Measurements from ENCODE around the gene CEP164.

Gene CEP164

DNA sequence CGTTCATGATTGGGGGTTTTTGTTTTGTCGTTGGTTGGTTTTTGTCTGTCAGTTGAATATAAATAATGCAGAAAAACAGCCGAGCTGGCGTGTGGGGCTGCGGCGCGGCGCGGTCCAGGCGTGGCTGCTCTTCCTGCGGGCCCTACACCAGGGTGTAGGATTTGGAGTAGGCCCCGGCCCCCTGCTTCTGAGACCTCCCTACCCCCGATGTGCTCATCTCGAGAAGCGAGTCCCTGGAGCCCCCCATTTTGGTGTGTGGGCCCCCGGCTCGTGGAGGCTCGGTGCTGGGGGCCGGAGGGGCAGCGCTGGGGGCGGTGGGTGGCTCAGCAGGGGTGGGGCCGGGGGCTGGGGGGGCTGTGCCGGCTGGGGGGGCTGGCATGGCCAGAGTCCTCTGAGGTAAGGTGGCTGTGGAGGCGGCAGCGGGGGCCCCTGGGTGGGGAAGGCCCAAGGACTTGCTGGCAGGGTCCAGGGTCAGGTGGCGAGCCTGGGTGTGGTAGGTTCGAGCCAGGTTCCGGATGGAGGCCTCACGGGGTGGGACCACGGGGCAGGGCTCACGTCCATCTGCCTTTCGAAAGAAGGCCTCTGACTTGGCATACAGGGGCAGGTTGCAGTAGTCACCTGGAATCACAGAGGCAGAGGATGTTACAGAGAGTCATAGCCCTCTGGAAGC lies 100.7 kb downstream of the CEP164 start:
- no peaks in the 10 kb centered on the region for H3K36me3 ChIP-seq (ENCODE audit: insufficient read depth, low read length)
- no peaks in the 10 kb centered on the region for H3K79me2 ChIP-seq (ENCODE audit: control insufficient read depth, insufficient read depth, low read length, unreplicated experiment)
- no peak overlapping the region for H2AFZ ChIP-seq (ENCODE audit: low read length, unreplicated experiment)
- peaks cover 6% of the 10 kb centered on the region for H3K4me1 ChIP-seq (ENCODE audit: control insufficient read depth, insufficient read depth, low read length, unreplicated experiment)
- peaks cover 35% of the 10 kb centered on the region for H3K27me3 ChIP-seq (ENCODE audit: insufficient read depth, low read length)
- no peak overlapping the region for H3K27ac ChIP-seq (ENCODE audit: low read depth, low read length)
- H3K4me3 ChIP-seq (ENCODE audit: low read depth, low read length): no peak overlapping the region

GRCh38 chr11:117428856-117429229 lies 101.2 kb downstream of the CEP164 start:
- peaks cover 6% of the 10 kb centered on the region for H3K4me1 ChIP-seq (ENCODE audit: control insufficient read depth, insufficient read depth, low read length, unreplicated experiment)
- no peak overlapping the region for H3K4me3 ChIP-seq (ENCODE audit: low read depth, low read length)
- no peaks in the 10 kb centered on the region for H3K36me3 ChIP-seq (ENCODE audit: insufficient read depth, low read length)
- no peak overlapping the region for H3K27ac ChIP-seq (ENCODE audit: low read depth, low read length)
- H3K79me2 ChIP-seq (ENCODE audit: control insufficient read depth, insufficient read depth, low read length, unreplicated experiment): no peaks in the 10 kb centered on the region
- peaks cover 40% of the 10 kb centered on the region for H3K27me3 ChIP-seq (ENCODE audit: insufficient read depth, low read length)
- no peak overlapping the region for H2AFZ ChIP-seq (ENCODE audit: low read length, unreplicated experiment)

- Histone ChIP-seq H3K27ac (ENCODE audit: low read depth, low read length) (no peak overlapping the region), H3K27me3 (ENCODE audit: insufficient read depth, low read length) (peaks cover 55% of the 10 kb centered on the region), H3K79me2 (ENCODE audit: control insufficient read depth, insufficient read depth, low read length, unreplicated experiment) (no peaks in the 10 kb centered on the region), H3K4me3 (ENCODE audit: low read depth, low read length) (no peak overlapping the region), H2AFZ (ENCODE audit: low read length, unreplicated experiment) (no peak overlapping the region), H3K36me3 (ENCODE audit: insufficient read depth, low read length) (no peaks in the 10 kb centered on the region), H3K4me1 (ENCODE audit: control insufficient read depth, insufficient read depth, low read length, unreplicated experiment) (no peaks in the 10 kb centered on the region)
These were observed 102.8 kb downstream of the CEP164 start for GRCh38 chr11:117430293-117430955.

DNA sequence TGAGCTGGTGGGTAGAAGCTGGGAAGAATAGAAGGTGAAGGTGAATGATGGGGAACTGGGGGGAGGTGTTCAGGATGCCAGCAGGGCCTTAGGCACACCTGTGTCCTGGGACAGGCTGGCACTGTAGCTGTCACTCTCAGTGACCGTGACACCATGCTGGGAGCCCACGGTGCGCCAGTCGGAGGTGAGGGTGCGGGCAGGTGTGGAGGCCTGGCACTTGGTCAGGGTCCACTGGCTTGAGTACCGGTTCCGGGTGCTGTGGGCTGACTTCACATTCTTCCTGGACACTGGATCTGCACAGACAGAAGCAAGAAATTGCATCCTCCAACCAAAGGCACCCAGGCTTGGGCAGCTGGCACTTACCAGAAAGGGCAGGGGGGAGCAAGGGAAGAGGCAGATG lies 103.8 kb downstream of the CEP164 start:
- H3K79me2 ChIP-seq (ENCODE audit: control insufficient read depth, insufficient read depth, low read length, unreplicated experiment): no peaks in the 10 kb centered on the region
- no peaks in the 10 kb centered on the region for H3K36me3 ChIP-seq (ENCODE audit: insufficient read depth, low read length)
- peaks cover 64% of the 10 kb centered on the region for H3K27me3 ChIP-seq (ENCODE audit: insufficient read depth, low read length)
- no peak overlapping the region for H2AFZ ChIP-seq (ENCODE audit: low read length, unreplicated experiment)
- H3K4me3 ChIP-seq (ENCODE audit: low read depth, low read length): no peak overlapping the region
- H3K27ac ChIP-seq (ENCODE audit: low read depth, low read length): no peak overlapping the region
- no peaks in the 10 kb centered on the region for H3K4me1 ChIP-seq (ENCODE audit: control insufficient read depth, insufficient read depth, low read length, unreplicated experiment)

DNA sequence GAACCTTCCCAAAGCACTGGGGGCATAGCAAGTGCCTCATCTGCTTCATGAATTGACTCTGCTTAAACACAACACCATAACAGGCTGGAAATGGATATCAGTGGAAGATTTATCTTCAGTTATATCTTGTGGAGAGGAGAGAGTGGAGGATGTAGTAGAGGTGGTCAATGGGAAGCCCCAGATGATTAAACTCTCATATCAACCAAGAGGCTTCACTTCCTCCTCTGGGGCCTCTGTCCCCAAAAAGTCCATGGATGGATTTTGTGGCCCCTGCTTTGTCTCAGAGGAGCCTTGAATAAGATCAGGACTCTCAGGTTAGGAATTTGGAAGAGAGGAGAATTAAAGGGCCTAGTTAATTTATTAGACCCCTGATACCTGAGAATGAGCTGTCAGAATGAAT lies 106.1 kb downstream of the CEP164 start:
- H3K27me3 ChIP-seq (ENCODE audit: insufficient read depth, low read length): peaks cover 62% of the 10 kb centered on the region
- H3K4me3 ChIP-seq (ENCODE audit: low read depth, low read length): no peak overlapping the region
- no peak overlapping the region for H3K27ac ChIP-seq (ENCODE audit: low read depth, low read length)
- H3K79me2 ChIP-seq (ENCODE audit: control insufficient read depth, insufficient read depth, low read length, unreplicated experiment): no peaks in the 10 kb centered on the region
- no peaks in the 10 kb centered on the region for H3K4me1 ChIP-seq (ENCODE audit: control insufficient read depth, insufficient read depth, low read length, unreplicated experiment)
- H3K36me3 ChIP-seq (ENCODE audit: insufficient read depth, low read length): no peaks in the 10 kb centered on the region
- no peak overlapping the region for H2AFZ ChIP-seq (ENCODE audit: low read length, unreplicated experiment)

DNA sequence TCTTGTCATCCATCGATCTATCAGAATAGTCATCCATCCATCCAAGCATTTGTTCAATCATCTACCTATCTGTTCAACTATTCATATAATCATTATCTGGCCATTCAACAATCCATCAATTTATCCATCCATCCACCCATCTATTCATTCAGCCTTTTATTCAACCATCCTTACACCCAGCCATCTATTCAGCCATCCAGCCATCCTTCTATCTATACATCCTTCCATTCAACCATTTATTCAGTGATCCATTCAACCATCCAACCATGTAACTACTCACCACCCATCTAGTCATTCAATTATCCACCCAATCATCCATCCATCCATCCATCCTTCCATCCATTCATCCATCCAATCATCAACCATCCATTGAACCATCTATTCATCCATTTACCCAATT lies 106.8 kb downstream of the CEP164 start:
- Histone ChIP-seq H3K36me3 (ENCODE audit: insufficient read depth, low read length) (no peaks in the 10 kb centered on the region), H3K27ac (ENCODE audit: low read depth, low read length) (no peak overlapping the region), H2AFZ (ENCODE audit: low read length, unreplicated experiment) (no peak overlapping the region), H3K4me3 (ENCODE audit: low read depth, low read length) (no peak overlapping the region), H3K4me1 (ENCODE audit: control insufficient read depth, insufficient read depth, low read length, unreplicated experiment) (no peaks in the 10 kb centered on the region), H3K27me3 (ENCODE audit: insufficient read depth, low read length) (peaks cover 65% of the 10 kb centered on the region), H3K79me2 (ENCODE audit: control insufficient read depth, insufficient read depth, low read length, unreplicated experiment) (no peaks in the 10 kb centered on the region)

DNA sequence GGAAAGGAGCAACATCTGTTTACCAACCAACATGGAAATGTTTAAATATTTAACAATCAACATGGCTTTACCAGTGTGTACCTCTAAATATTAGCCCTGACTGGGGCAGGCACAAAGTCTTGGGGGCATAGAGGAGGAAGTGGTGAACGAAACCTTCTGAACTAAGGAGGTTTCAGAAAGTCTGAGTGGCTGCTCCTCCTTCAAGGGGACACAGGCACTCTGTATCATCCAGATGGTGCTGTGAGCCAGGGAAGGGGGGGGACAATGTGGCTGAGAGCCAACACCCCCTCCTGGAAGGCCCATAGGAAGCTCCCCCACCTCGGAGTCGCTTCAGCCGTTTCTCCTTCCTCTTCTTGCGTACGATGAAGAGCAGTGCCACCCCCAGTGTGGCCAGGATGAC lies 107.7 kb downstream of the CEP164 start:
- no peak overlapping the region for H2AFZ ChIP-seq (ENCODE audit: low read length, unreplicated experiment)
- no peaks in the 10 kb centered on the region for H3K79me2 ChIP-seq (ENCODE audit: control insufficient read depth, insufficient read depth, low read length, unreplicated experiment)
- no peaks in the 10 kb centered on the region for H3K4me1 ChIP-seq (ENCODE audit: control insufficient read depth, insufficient read depth, low read length, unreplicated experiment)
- H3K27me3 ChIP-seq (ENCODE audit: insufficient read depth, low read length): peaks cover 73% of the 10 kb centered on the region
- H3K36me3 ChIP-seq (ENCODE audit: insufficient read depth, low read length): no peaks in the 10 kb centered on the region
- no peak overlapping the region for H3K27ac ChIP-seq (ENCODE audit: low read depth, low read length)
- H3K4me3 ChIP-seq (ENCODE audit: low read depth, low read length): no peak overlapping the region

GRCh38 chr11:117437041-117437790 lies 109.6 kb downstream of the CEP164 start:
- H3K79me2 ChIP-seq (ENCODE audit: control insufficient read depth, insufficient read depth, low read length, unreplicated experiment): no peaks in the 10 kb centered on the region
- peaks cover 67% of the 10 kb centered on the region for H3K27me3 ChIP-seq (ENCODE audit: insufficient read depth, low read length)
- H3K36me3 ChIP-seq (ENCODE audit: insufficient read depth, low read length): no peaks in the 10 kb centered on the region
- H3K27ac ChIP-seq (ENCODE audit: low read depth, low read length): no peak overlapping the region
- H3K4me1 ChIP-seq (ENCODE audit: control insufficient read depth, insufficient read depth, low read length, unreplicated experiment): no peaks in the 10 kb centered on the region
- H2AFZ ChIP-seq (ENCODE audit: low read length, unreplicated experiment): no peak overlapping the region
- H3K4me3 ChIP-seq (ENCODE audit: low read depth, low read length): no peak overlapping the region

DNA sequence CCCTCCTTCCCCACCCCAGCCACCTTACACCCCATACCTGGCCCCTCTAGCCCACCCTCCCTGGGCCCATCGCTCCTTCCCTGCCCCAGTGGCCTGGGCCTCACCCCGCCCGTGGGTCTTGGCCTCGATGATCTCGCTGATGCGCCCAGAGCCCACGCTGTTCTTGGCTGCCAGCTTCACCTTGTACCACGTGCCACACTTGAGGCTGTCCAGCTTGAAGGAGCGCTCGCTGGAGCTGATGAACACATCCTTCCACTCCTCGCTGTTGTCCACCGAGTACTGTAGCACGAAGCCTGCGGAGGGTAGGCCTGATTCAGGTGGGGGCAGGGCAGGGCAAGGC lies 110.1 kb downstream of the CEP164 start:
- no peaks in the 10 kb centered on the region for H3K36me3 ChIP-seq (ENCODE audit: insufficient read depth, low read length)
- no peaks in the 10 kb centered on the region for H3K79me2 ChIP-seq (ENCODE audit: control insufficient read depth, insufficient read depth, low read length, unreplicated experiment)
- peaks cover 64% of the 10 kb centered on the region for H3K27me3 ChIP-seq (ENCODE audit: insufficient read depth, low read length)
- no peak overlapping the region for H3K4me3 ChIP-seq (ENCODE audit: low read depth, low read length)
- H2AFZ ChIP-seq (ENCODE audit: low read length, unreplicated experiment): no peak overlapping the region
- no peak overlapping the region for H3K27ac ChIP-seq (ENCODE audit: low read depth, low read length)
- no peaks in the 10 kb centered on the region for H3K4me1 ChIP-seq (ENCODE audit: control insufficient read depth, insufficient read depth, low read length, unreplicated experiment)

DNA sequence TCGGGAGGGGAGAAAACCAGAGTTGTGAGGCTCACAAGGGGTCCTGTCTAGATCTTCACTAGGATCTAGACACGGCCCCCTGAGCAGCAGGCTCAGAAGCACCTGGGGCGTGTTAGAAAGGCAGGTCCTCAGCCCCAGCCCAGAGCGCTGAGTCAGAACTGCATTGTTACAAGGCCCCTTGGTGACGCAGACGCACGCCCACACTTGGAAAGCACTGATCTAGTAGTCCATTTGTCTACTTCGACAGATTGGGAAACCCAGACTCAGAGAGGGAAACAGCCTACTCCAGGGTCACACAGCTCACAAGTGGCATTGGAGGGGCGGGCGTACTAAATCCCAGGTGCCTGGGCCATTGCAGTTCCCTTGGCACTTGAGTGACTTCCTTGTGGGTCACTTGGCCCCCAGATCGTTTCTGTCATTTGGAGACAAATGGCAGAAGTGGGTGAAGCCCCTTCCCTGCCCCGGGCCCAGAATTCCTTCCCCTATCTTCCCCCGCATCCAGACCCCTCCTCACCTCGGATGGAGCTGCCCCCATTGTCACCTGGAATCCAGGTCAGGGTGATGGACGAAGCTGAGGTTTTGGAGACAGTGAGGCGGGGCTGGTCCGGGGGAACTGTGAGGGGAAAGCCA lies 110.8 kb downstream of the CEP164 start:
- no peak overlapping the region for H3K4me3 ChIP-seq (ENCODE audit: low read depth, low read length)
- peaks cover 63% of the 10 kb centered on the region for H3K27me3 ChIP-seq (ENCODE audit: insufficient read depth, low read length)
- no peaks in the 10 kb centered on the region for H3K36me3 ChIP-seq (ENCODE audit: insufficient read depth, low read length)
- H2AFZ ChIP-seq (ENCODE audit: low read length, unreplicated experiment): no peak overlapping the region
- H3K4me1 ChIP-seq (ENCODE audit: control insufficient read depth, insufficient read depth, low read length, unreplicated experiment): no peaks in the 10 kb centered on the region
- no peaks in the 10 kb centered on the region for H3K79me2 ChIP-seq (ENCODE audit: control insufficient read depth, insufficient read depth, low read length, unreplicated experiment)
- no peak overlapping the region for H3K27ac ChIP-seq (ENCODE audit: low read depth, low read length)

Measured in ACC112 (cell line).